PC-3 (cell line): ENCODE results near the gene NTM.

ENCODE experiments used
- EZH2 ChIP-seq: fragments of 300-600 bp; sonication (generic); IDR thresholded peaks from one replicate; pipeline ENCODE4 v1.6.1; 2017; ENCODE audit warnings: antibody characterized with exemption, mild to moderate bottlenecking, low read length; ENCODE audit not compliant: unreplicated experiment
- TF ChIP-seq, protein P1 (sequence below): fragments of 300-600 bp; sonication (generic); conservative IDR thresholded peaks from 2 replicates; pipeline ENCODE4 v1.5.1; 2017; ENCODE audit warnings: antibody characterized with exemption, low read depth, mild to moderate bottlenecking, low read length

GRCh38 chr11:132248580-132248979, 878.2 kb downstream of the NTM start:
- TF ChIP-seq, protein P1, sequence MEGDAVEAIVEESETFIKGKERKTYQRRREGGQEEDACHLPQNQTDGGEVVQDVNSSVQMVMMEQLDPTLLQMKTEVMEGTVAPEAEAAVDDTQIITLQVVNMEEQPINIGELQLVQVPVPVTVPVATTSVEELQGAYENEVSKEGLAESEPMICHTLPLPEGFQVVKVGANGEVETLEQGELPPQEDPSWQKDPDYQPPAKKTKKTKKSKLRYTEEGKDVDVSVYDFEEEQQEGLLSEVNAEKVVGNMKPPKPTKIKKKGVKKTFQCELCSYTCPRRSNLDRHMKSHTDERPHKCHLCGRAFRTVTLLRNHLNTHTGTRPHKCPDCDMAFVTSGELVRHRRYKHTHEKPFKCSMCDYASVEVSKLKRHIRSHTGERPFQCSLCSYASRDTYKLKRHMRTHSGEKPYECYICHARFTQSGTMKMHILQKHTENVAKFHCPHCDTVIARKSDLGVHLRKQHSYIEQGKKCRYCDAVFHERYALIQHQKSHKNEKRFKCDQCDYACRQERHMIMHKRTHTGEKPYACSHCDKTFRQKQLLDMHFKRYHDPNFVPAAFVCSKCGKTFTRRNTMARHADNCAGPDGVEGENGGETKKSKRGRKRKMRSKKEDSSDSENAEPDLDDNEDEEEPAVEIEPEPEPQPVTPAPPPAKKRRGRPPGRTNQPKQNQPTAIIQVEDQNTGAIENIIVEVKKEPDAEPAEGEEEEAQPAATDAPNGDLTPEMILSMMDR, result no peak
- TF ChIP-seq EZH2, result no peak
